WTC11 (cell line): ENCODE measurements around the gene PDE8A.

Experiments used
- CREB1 ChIP-seq: sonication (generic); formaldehyde crosslinking; IDR thresholded peaks from 2 replicates; pipeline ENCODE4 v1.8.0; 2023; ENCODE audit warnings: mild to moderate bottlenecking, missing genetic modification reagents
- ESRRA ChIP-seq: sonication (generic); formaldehyde crosslinking; IDR thresholded peaks from 2 replicates; pipeline ENCODE4 v1.8.1; 2022; ENCODE audit warnings: mild to moderate bottlenecking, missing genetic modification reagents, borderline replicate concordance
- JUN ChIP-seq: sonication (generic); formaldehyde crosslinking; IDR thresholded peaks from 2 replicates; pipeline ENCODE4 v1.8.0; 2023; ENCODE audit warnings: mild to moderate bottlenecking, missing genetic modification reagents
- NR3C1 ChIP-seq: sonication (generic); formaldehyde crosslinking; conservative IDR thresholded peaks from 2 replicates; pipeline ENCODE4 v1.8.1; 2023; ENCODE audit warnings: low read depth, mild to moderate bottlenecking, missing genetic modification reagents
- SOX15 ChIP-seq: fragments of 250-450 bp; sonication (Bioruptor Pico); IDR thresholded peaks from 2 replicates; pipeline ENCODE4 v1.9.0; 2021; ENCODE audit warnings: mild to moderate bottlenecking
- ZBTB21 ChIP-seq: sonication (generic); formaldehyde crosslinking; IDR thresholded peaks from 2 replicates; pipeline ENCODE4 v1.8.1; 2023; ENCODE audit warnings: mild to moderate bottlenecking, missing genetic modification reagents, borderline replicate concordance
- TF ChIP-seq, protein P1 (sequence below): fragments of 200-600 bp; IDR thresholded peaks from 2 replicates; pipeline ENCODE4 v1.8.0; 2022; ENCODE audit warnings: antibody characterized with exemption
- TF ChIP-seq, protein P2 (sequence below): sonication (generic); formaldehyde crosslinking; IDR thresholded peaks from 2 replicates; pipeline ENCODE4 v1.8.0; 2022; ENCODE audit warnings: mild to moderate bottlenecking, missing genetic modification reagents
- TF ChIP-seq, protein P3 (sequence below): sonication (generic); formaldehyde crosslinking; IDR thresholded peaks from 2 replicates; pipeline ENCODE4 v1.8.1; 2022; ENCODE audit warnings: missing genetic modification reagents, borderline replicate concordance
- TF ChIP-seq, protein P4 (sequence below): sonication (generic); formaldehyde crosslinking; IDR thresholded peaks from 2 replicates; pipeline ENCODE4 v1.8.0; 2023; ENCODE audit warnings: missing genetic modification reagents, mild to moderate bottlenecking, borderline replicate concordance

DNA sequence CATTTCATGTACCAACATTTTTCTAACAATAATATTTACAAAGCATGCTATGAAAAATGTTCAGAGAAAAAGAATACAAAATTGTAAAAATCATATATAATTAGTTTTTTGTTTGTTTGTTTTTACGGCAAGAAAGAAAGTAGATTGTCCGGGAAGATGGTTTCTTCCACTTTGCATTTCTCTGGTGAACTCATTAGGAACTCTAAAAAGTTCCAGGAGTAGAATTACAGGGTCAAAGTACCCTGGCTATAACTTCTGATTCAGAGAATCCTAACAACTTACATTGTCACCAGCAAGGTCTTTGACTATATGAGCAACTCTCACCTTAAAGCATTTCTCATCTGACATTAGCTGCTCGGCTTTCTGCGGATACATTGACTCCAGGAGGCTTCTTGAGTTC, 196.7 kb downstream of the PDE8A start:
- TF ChIP-seq, protein P1, sequence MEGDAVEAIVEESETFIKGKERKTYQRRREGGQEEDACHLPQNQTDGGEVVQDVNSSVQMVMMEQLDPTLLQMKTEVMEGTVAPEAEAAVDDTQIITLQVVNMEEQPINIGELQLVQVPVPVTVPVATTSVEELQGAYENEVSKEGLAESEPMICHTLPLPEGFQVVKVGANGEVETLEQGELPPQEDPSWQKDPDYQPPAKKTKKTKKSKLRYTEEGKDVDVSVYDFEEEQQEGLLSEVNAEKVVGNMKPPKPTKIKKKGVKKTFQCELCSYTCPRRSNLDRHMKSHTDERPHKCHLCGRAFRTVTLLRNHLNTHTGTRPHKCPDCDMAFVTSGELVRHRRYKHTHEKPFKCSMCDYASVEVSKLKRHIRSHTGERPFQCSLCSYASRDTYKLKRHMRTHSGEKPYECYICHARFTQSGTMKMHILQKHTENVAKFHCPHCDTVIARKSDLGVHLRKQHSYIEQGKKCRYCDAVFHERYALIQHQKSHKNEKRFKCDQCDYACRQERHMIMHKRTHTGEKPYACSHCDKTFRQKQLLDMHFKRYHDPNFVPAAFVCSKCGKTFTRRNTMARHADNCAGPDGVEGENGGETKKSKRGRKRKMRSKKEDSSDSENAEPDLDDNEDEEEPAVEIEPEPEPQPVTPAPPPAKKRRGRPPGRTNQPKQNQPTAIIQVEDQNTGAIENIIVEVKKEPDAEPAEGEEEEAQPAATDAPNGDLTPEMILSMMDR: no peak
- TF ChIP-seq JUN (CRISPR knock-in tag) (no peak), NR3C1 (CRISPR knock-in tag) (no peak), ESRRA (CRISPR knock-in tag) (no peak), SOX15 (CRISPR knock-in tag) (no peak), ZBTB21 (CRISPR knock-in tag) (no peak), CREB1 (no peak)
- TF ChIP-seq, protein P2, sequence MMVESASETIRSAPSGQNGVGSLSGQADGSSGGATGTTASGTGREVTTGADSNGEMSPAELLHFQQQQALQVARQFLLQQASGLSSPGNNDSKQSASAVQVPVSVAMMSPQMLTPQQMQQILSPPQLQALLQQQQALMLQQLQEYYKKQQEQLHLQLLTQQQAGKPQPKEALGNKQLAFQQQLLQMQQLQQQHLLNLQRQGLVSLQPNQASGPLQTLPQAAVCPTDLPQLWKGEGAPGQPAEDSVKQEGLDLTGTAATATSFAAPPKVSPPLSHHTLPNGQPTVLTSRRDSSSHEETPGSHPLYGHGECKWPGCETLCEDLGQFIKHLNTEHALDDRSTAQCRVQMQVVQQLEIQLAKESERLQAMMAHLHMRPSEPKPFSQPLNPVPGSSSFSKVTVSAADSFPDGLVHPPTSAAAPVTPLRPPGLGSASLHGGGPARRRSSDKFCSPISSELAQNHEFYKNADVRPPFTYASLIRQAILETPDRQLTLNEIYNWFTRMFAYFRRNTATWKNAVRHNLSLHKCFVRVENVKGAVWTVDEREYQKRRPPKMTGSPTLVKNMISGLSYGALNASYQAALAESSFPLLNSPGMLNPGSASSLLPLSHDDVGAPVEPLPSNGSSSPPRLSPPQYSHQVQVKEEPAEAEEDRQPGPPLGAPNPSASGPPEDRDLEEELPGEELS (CRISPR knock-in tag): no peak
- TF ChIP-seq, protein P3, sequence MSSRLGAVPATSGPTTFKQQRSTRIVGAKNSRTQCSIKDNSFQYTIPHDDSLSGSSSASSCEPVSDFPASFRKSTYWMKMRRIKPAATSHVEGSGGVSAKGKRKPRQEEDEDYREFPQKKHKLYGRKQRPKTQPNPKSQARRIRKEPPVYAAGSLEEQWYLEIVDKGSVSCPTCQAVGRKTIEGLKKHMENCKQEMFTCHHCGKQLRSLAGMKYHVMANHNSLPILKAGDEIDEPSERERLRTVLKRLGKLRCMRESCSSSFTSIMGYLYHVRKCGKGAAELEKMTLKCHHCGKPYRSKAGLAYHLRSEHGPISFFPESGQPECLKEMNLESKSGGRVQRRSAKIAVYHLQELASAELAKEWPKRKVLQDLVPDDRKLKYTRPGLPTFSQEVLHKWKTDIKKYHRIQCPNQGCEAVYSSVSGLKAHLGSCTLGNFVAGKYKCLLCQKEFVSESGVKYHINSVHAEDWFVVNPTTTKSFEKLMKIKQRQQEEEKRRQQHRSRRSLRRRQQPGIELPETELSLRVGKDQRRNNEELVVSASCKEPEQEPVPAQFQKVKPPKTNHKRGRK (CRISPR knock-in tag): no peak
- TF ChIP-seq, protein P4, sequence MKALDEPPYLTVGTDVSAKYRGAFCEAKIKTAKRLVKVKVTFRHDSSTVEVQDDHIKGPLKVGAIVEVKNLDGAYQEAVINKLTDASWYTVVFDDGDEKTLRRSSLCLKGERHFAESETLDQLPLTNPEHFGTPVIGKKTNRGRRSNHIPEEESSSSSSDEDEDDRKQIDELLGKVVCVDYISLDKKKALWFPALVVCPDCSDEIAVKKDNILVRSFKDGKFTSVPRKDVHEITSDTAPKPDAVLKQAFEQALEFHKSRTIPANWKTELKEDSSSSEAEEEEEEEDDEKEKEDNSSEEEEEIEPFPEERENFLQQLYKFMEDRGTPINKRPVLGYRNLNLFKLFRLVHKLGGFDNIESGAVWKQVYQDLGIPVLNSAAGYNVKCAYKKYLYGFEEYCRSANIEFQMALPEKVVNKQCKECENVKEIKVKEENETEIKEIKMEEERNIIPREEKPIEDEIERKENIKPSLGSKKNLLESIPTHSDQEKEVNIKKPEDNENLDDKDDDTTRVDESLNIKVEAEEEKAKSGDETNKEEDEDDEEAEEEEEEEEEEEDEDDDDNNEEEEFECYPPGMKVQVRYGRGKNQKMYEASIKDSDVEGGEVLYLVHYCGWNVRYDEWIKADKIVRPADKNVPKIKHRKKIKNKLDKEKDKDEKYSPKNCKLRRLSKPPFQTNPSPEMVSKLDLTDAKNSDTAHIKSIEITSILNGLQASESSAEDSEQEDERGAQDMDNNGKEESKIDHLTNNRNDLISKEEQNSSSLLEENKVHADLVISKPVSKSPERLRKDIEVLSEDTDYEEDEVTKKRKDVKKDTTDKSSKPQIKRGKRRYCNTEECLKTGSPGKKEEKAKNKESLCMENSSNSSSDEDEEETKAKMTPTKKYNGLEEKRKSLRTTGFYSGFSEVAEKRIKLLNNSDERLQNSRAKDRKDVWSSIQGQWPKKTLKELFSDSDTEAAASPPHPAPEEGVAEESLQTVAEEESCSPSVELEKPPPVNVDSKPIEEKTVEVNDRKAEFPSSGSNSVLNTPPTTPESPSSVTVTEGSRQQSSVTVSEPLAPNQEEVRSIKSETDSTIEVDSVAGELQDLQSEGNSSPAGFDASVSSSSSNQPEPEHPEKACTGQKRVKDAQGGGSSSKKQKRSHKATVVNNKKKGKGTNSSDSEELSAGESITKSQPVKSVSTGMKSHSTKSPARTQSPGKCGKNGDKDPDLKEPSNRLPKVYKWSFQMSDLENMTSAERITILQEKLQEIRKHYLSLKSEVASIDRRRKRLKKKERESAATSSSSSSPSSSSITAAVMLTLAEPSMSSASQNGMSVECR (CRISPR knock-in tag): no peak
